HG02885 (cell line): ENCODE results near the gene TDRD12.

ENCODE experiments used
- ATAC-seq: cut with Tn5 transposase; IDR thresholded peaks from one replicate; pipeline ENCODE4 v1.9.1; 2021; ENCODE audit warnings: mild to moderate bottlenecking; ENCODE audit not compliant: unreplicated experiment, poor library complexity

The TDRD12 gene

GRCh38 chr19:32800191-32800590 is 80.6 kb downstream of the TDRD12 start:
- no peak for ATAC-seq

- ATAC-seq = no peak
Observed at GRCh38 chr19:32800754-32801153, 81.2 kb downstream of the TDRD12 start.

GRCh38 chr19:32802840-32803239 is 83.3 kb downstream of the TDRD12 start:
- ATAC-seq = no peak

GRCh38 chr19:32808236-32808635 is 88.7 kb downstream of the TDRD12 start:
- no peak for ATAC-seq

- ATAC-seq = no peak
Observed at GRCh38 chr19:32809254-32809653, 89.7 kb downstream of the TDRD12 start.

- ATAC-seq = no peak
Observed at GRCh38 chr19:32809754-32810153, 90.2 kb downstream of the TDRD12 start.

- no peak for ATAC-seq
Observed at GRCh38 chr19:32810452-32810851, 90.9 kb downstream of the TDRD12 start.

- no peak for ATAC-seq
Observed at GRCh38 chr19:32811151-32811550, 91.6 kb downstream of the TDRD12 start.

- ATAC-seq = no peak
Observed at GRCh38 chr19:32812036-32812435, 92.5 kb downstream of the TDRD12 start.

GRCh38 chr19:32812571-32812970 is 93.0 kb downstream of the TDRD12 start:
- ATAC-seq = no peak

- no peak for ATAC-seq
Observed at GRCh38 chr19:32813862-32814425, 94.4 kb downstream of the TDRD12 start.

- ATAC-seq = no peak
Observed at GRCh38 chr19:32814624-32815023, 95.1 kb downstream of the TDRD12 start.

- no peak for ATAC-seq
Observed at GRCh38 chr19:32816555-32817099, 97.1 kb downstream of the TDRD12 start.

GRCh38 chr19:32817569-32818476 is 98.3 kb downstream of the TDRD12 start:
- no peak for ATAC-seq

- ATAC-seq = no peak
Observed at GRCh38 chr19:32818536-32818935, 99.0 kb downstream of the TDRD12 start.

- no peak for ATAC-seq
Observed at GRCh38 chr19:32819419-32820400, 100.1 kb downstream of the TDRD12 start.

- ATAC-seq = no peak
Observed at GRCh38 chr19:32822916-32823746, 103.6 kb downstream of the TDRD12 start.

- no peak for ATAC-seq
Observed at GRCh38 chr19:32823747-32824102, 104.2 kb downstream of the TDRD12 start.

GRCh38 chr19:32824191-32824751 is 104.7 kb downstream of the TDRD12 start:
- no peak for ATAC-seq
